HUES64 (cell line): ENCODE measurements around the gene DGKD.

Experiments used
- H3K27ac ChIP-seq: 2 replicates; pipeline ENCODE4 v1.7.0; 2013; ENCODE audit warnings: low read depth, low read length, inconsistent platforms
- H3K27me3 ChIP-seq: 2 replicates; pipeline ENCODE4 v1.6.1; 2013; ENCODE audit warnings: mild to moderate bottlenecking, low read length; ENCODE audit not compliant: insufficient read depth
- H3K36me3 ChIP-seq: 2 replicates; pipeline ENCODE4 v1.6.1; 2013; ENCODE audit warnings: mild to moderate bottlenecking, low read length; ENCODE audit not compliant: insufficient read depth
- H3K4me1 ChIP-seq: 2 replicates; pipeline ENCODE4 v1.6.1; 2013; ENCODE audit warnings: mild to moderate bottlenecking, low read length, moderate library complexity; ENCODE audit not compliant: insufficient read depth
- H3K4me3 ChIP-seq: 2 replicates; pipeline ENCODE4 v1.5.1; 2013; ENCODE audit warnings: mild to moderate bottlenecking, low read length, moderate library complexity
- H3K9ac ChIP-seq: 2 replicates; pipeline ENCODE4 v1.6.1; 2013; ENCODE audit warnings: mild to moderate bottlenecking, low read depth, low read length
- H3K9me3 ChIP-seq: 2 replicates; pipeline ENCODE4 v1.6.1; 2013; ENCODE audit warnings: low read depth, low read length; ENCODE audit not compliant: insufficient read depth
- WGBS: fragments of 150-250, 120-280 bp; methylation state at CpG from one replicate; pipeline ENCODE4 v1.1.7; 2013; ENCODE audit warnings: missing lambda C conversion rate; 5-methylcytosine and 5-hydroxymethylcytosine counted together

The DGKD gene

GRCh38 chr2:233464531-233465240, 110.4 kb downstream of the DGKD start:
- Histone ChIP-seq H3K27me3 (no peaks in the 10 kb centered on the region), H3K36me3 (peaks cover 59% of the 10 kb centered on the region), H3K9me3 (no peaks in the 10 kb centered on the region), H3K9ac (no peak overlapping the region), H3K4me3 (no peak overlapping the region), H3K4me1 (no peaks in the 10 kb centered on the region), H3K27ac (no peak overlapping the region)
- WGBS, result 95% methylated on average over 16 of the region's 16 CpGs

DNA sequence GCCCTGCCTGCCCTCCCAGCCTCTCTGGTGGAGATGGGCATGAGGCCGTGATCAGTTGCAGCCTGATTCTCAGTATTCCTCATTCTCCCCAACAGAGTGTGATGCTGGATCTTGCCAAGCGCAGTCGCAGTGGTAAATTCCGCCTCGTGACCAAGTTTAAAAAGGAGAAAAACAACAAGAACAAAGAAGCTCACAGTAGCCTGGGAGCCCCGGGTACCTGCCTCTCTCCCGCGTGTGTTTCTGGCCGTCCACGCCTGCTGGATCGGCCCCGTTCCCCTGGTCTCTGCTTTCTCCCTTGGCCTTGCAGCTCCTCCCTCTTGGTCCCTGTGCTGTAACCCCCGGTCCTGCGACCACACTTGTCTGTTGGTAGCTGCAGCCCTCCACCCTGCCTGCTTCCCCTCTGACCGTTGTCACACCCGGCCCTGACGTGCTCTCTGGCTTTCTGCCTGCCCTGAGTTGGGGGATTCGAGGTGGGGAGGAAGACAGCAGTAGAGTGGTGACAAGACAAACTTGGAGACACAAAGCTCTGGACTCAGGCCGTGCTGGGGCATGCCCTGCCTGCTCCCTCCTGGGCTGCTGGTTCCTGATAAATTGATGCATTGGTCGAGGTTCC, 112.8 kb downstream of the DGKD start:
- H3K27me3 ChIP-seq, result no peaks in the 10 kb centered on the region
- H3K9ac ChIP-seq, result no peak overlapping the region
- no peaks in the 10 kb centered on the region for H3K4me1 ChIP-seq
- WGBS, result 96% methylated on average over 20 of the region's 20 CpGs
- H3K36me3 ChIP-seq, result peaks cover 47% of the 10 kb centered on the region
- H3K9me3 ChIP-seq, result no peaks in the 10 kb centered on the region
- no peak overlapping the region for H3K4me3 ChIP-seq
- no peak overlapping the region for H3K27ac ChIP-seq

DNA sequence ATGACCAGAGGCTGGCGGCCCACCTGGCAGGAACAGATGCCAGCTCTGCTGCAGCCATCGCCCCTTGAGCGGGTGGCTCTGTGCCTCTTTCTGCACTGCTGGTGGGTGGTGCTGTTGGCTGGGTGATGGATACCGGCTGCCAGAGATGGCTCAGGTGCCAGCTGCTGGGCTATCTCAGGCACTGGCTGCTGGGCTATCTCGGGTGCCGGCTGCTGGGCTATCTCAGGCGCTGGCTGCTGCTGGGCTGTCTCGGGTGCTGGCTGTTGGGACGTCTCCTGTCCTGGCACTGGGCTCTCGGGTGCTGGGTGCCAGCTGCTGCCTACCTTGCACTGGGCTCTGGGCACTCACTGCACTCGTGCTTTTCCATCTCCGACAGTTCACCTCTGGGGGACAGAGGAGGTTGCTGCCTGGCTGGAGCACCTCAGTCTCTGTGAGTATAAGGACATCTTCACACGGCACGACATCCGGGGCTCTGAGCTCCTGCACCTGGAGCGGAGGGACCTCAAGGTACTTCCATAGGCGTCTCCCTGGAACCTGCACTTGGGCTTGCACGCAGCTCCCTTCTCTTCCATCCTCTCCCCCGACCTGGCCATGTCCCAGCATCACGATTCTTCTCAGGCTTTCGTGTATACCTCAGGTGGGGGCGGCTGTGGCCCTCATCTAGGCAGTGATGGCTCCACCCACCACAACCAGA, 113.9 kb downstream of the DGKD start:
- H3K27me3 ChIP-seq, result no peaks in the 10 kb centered on the region
- no peaks in the 10 kb centered on the region for H3K4me1 ChIP-seq
- no peak overlapping the region for H3K9ac ChIP-seq
- WGBS, result 97% methylated on average over 22 of the region's 22 CpGs
- no peaks in the 10 kb centered on the region for H3K9me3 ChIP-seq
- H3K36me3 ChIP-seq, result peaks cover 37% of the 10 kb centered on the region
- no peak overlapping the region for H3K27ac ChIP-seq
- no peak overlapping the region for H3K4me3 ChIP-seq

DNA sequence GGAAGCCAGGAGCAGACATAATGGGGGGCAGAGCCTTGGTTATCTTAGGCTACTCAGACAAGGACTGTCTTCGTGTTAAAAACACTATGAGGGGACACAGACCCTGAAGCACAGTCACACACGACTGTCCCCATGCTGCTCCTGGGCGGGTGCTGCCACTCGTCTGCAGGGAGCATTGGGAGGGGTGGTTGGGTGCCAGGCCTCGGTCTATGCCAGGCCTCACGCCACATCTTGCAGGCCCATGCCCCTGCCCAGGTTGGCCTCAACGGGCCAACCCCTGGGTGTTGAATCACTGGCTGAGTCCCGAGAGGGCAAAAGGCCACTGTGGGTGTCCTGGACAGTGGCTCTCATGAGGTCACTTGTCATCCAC, 114.4 kb downstream of the DGKD start:
- H3K9me3 ChIP-seq, result no peaks in the 10 kb centered on the region
- no peak overlapping the region for H3K9ac ChIP-seq
- no peaks in the 10 kb centered on the region for H3K27me3 ChIP-seq
- peaks cover 34% of the 10 kb centered on the region for H3K36me3 ChIP-seq
- no peak overlapping the region for H3K4me3 ChIP-seq
- WGBS, result 93% methylated on average over 8 of the region's 8 CpGs
- H3K27ac ChIP-seq, result no peak overlapping the region
- H3K4me1 ChIP-seq, result no peaks in the 10 kb centered on the region

- no peaks in the 10 kb centered on the region for H3K4me1 ChIP-seq
- no peak overlapping the region for H3K4me3 ChIP-seq
- WGBS, result 94% methylated on average over 32 of the region's 32 CpGs
- H3K9ac ChIP-seq, result no peak overlapping the region
- H3K36me3 ChIP-seq, result peaks cover 28% of the 10 kb centered on the region
- no peak overlapping the region for H3K27ac ChIP-seq
- no peaks in the 10 kb centered on the region for H3K27me3 ChIP-seq
- no peaks in the 10 kb centered on the region for H3K9me3 ChIP-seq
Observed at GRCh38 chr2:233469261-233470010, 115.1 kb downstream of the DGKD start.

- Histone ChIP-seq H3K9ac (no peak overlapping the region), H3K27me3 (no peaks in the 10 kb centered on the region), H3K9me3 (no peaks in the 10 kb centered on the region), H3K4me1 (no peaks in the 10 kb centered on the region), H3K27ac (no peak overlapping the region), H3K36me3 (peaks cover 25% of the 10 kb centered on the region), H3K4me3 (no peak overlapping the region)
- 93% methylated on average over 20 of the region's 20 CpGs for WGBS
Observed at GRCh38 chr2:233470011-233470687, 115.9 kb downstream of the DGKD start.

DNA sequence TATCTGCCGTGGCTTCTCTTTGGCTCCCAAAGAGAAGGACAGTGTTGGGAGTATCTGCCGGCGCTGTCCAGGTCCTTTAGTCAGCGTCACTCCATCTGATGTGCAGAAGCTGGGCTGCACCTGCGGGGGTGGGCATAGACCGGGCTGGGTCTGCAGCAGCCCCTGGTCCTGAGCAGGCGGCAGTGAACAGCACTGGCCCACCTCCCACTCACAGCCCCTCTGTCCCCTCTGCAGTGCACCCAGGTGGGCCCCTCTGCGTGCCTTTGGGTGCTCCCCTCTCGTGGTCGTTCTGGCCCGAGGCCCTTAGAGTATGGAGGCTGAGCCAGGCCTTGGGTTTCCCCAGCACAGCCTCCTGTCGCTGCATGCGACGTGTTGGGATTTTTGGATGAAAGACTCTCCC, 116.5 kb downstream of the DGKD start:
- H3K27me3 ChIP-seq, result no peaks in the 10 kb centered on the region
- H3K9ac ChIP-seq, result no peak overlapping the region
- WGBS, result 92% methylated on average over 14 of the region's 14 CpGs
- peaks cover 22% of the 10 kb centered on the region for H3K36me3 ChIP-seq
- H3K4me3 ChIP-seq, result no peak overlapping the region
- no peaks in the 10 kb centered on the region for H3K9me3 ChIP-seq
- H3K4me1 ChIP-seq, result no peaks in the 10 kb centered on the region
- H3K27ac ChIP-seq, result no peak overlapping the region

DNA sequence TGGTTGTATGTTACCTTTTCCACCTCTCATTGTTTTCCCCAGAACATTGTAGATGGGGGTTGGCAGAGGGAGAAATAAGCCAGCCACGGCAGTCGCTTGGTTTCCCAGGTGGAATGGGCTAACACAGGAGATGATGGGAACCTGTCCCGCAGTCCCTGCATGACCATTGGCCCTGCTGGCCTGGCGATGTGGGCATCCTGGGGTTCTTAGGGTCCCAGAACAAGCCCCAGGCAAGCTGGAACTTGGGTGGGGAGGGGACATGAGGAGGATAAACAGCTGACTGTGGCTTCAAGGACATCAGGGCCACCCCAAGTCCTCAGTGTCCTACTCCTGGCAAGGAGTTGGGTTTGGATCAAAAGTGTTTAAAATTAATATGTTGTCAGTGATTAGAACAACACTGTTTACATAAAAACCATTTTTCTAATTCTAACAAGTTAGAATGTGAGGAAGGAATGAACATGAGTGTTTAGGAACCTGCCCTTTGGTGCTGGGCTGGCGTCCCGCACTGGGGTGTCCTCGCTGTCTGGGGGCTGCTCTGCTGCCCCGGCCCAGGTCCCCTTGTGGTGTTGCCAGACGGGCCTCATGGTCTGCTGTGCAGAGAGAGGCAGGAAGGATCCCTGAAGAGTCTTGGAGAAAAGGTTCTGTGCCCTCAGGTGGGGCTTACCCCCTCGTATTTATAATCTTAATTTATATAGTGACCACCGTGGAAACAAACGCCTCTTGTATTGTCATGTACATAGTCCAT, 117.2 kb downstream of the DGKD start:
- Histone ChIP-seq H3K9me3 (no peaks in the 10 kb centered on the region), H3K4me3 (no peak overlapping the region), H3K27ac (no peak overlapping the region), H3K27me3 (no peaks in the 10 kb centered on the region), H3K9ac (no peak overlapping the region), H3K4me1 (no peaks in the 10 kb centered on the region), H3K36me3 (peaks cover 16% of the 10 kb centered on the region)
- 95% methylated on average over 11 of the region's 12 CpGs for WGBS

DNA sequence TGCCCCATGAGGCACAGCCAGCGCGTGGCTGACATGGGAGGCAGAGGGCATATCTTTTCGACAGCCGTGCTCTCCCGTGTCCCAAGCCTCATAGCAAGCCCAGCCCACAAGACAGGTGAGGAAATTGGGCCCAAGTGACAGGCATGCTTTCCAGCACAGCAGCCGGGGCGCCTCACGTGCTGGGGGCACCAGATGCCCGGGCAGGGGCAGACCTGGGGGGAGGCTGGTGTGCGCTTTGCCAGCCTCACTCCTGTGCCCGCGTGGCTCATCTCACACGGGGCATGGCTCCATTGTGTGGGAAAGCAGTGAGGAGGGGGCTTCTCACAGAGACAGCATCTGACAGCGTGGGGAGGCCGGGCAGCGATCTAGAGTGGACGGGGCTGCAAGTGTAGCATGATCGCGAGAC, 119.1 kb downstream of the DGKD start:
- no peaks in the 10 kb centered on the region for H3K27me3 ChIP-seq
- no peak overlapping the region for H3K4me3 ChIP-seq
- no peak overlapping the region for H3K27ac ChIP-seq
- peaks cover 11% of the 10 kb centered on the region for H3K36me3 ChIP-seq
- H3K9ac ChIP-seq, result no peak overlapping the region
- 95% methylated on average over 19 of the region's 19 CpGs for WGBS
- no peaks in the 10 kb centered on the region for H3K4me1 ChIP-seq
- H3K9me3 ChIP-seq, result no peaks in the 10 kb centered on the region

GRCh38 chr2:233473878-233474277, 119.6 kb downstream of the DGKD start:
- no peaks in the 10 kb centered on the region for H3K4me1 ChIP-seq
- H3K9me3 ChIP-seq, result no peaks in the 10 kb centered on the region
- H3K9ac ChIP-seq, result no peak overlapping the region
- 94% methylated on average over 10 of the region's 10 CpGs for WGBS
- H3K36me3 ChIP-seq, result peaks cover 6% of the 10 kb centered on the region; the same call in 1 of the 2 replicates
- H3K27me3 ChIP-seq, result no peaks in the 10 kb centered on the region
- H3K4me3 ChIP-seq, result no peak overlapping the region
- H3K27ac ChIP-seq, result no peak overlapping the region
